Measurements from ENCODE around the gene ZNF436.
"Not testable (repeated sequence)": the region's sequence is repeated elsewhere in the genome, so short reads cannot be mapped to it uniquely, and the experiment has no call there.

ZNF436 gene

GRCh38 chr1:23392125-23392855 lies 22.7 kb upstream of the ZNF436 start:
- no peak for DNase-seq

- DNase-seq = no peak
Observed at GRCh38 chr1:23389837-23390321, 20.2 kb upstream of the ZNF436 start.

GRCh38 chr1:23387494-23387893 lies 17.9 kb upstream of the ZNF436 start:
- no peak for DNase-seq

- no peak for DNase-seq
Observed at GRCh38 chr1:23385119-23385621, 15.5 kb upstream of the ZNF436 start.

- no peak for DNase-seq
Observed at GRCh38 chr1:23384312-23385058, 14.8 kb upstream of the ZNF436 start.

- no peak for DNase-seq
Observed at GRCh38 chr1:23383577-23384311, 14.1 kb upstream of the ZNF436 start.

- DNase-seq = no peak
Observed at GRCh38 chr1:23381233-23381885, 11.7 kb upstream of the ZNF436 start.

- no peak for DNase-seq
Observed at GRCh38 chr1:23380719-23381118, 11.1 kb upstream of the ZNF436 start.

- not testable (repeated sequence) for DNase-seq
Observed at GRCh38 chr1:23380236-23380635, 10.6 kb upstream of the ZNF436 start.

- no peak for DNase-seq
Observed at GRCh38 chr1:23376890-23377811, 7.5 kb upstream of the ZNF436 start.

GRCh38 chr1:23374079-23374735 lies 4.6 kb upstream of the ZNF436 start:
- not testable (repeated sequence) for DNase-seq

GRCh38 chr1:23371987-23372880 lies 2.6 kb upstream of the ZNF436 start:
- no peak for DNase-seq

- no peak for DNase-seq
Observed at GRCh38 chr1:23370709-23371584, 1.3 kb upstream of the ZNF436 start.

- no peak for DNase-seq
Observed at GRCh38 chr1:23370330-23370708, 683 bp upstream of the ZNF436 start.

- DNase-seq = peak; percentile 71
Observed at GRCh38 chr1:23368562-23369334, 888 bp downstream of the ZNF436 start.

- peak; percentile 91 for DNase-seq
Observed at GRCh38 chr1:23367791-23368561, 1.7 kb downstream of the ZNF436 start.

- no peak for DNase-seq
Observed at GRCh38 chr1:23367451-23367790, 2.2 kb downstream of the ZNF436 start.

Measured in NCI-H774 (cell line).